Natural killer cell (primary cell): ENCODE measurements around the gene ERBB4. TPM values are rescaled to one million over a fixed set of nuclear protein-coding genes. Genes with fewer than 3 reads are reported as not detected.

Experiments
- ATAC-seq, 3 donors: fragments of 150-1000 bp in 2 of 3; fragments of 200-7000 bp in 1 of 3; cut with Tn5 transposase; 1 replicate in 1 of 3; 2 replicates in 2 of 3; pipeline ENCODE4 v1.10.0; 2021; ENCODE audit warnings: mild to moderate bottlenecking in 2 of 3, moderate library complexity in 2 of 3
- DNase-seq, 2 donors: peaks; one replicate each; pipeline versions ENCODE4 v3.0.0 to v3.0.0-alpha.2; 2013 to 2021; ENCODE audit warnings: mixed read lengths in 1 of 2
- H3K27ac ChIP-seq: one replicate; pipeline ENCODE4 v1.5.1; 2013; ENCODE audit warnings: mild to moderate bottlenecking, low read length
- H3K27me3 ChIP-seq: one replicate; pipeline ENCODE4 v1.6.1; 2013; ENCODE audit warnings: low read length; ENCODE audit not compliant: control insufficient read depth, insufficient read depth
- H3K36me3 ChIP-seq: one replicate; pipeline ENCODE4 v1.6.1; 2013; ENCODE audit warnings: low read length; ENCODE audit not compliant: control insufficient read depth, insufficient read depth
- H3K4me1 ChIP-seq: one replicate; pipeline ENCODE4 v1.6.1; 2013; ENCODE audit warnings: low read length; ENCODE audit not compliant: control insufficient read depth, insufficient read depth
- H3K4me3 ChIP-seq: one replicate; pipeline ENCODE4 v1.5.1; 2013; ENCODE audit warnings: low read length
- H3K9me3 ChIP-seq: one replicate; pipeline ENCODE4 v1.6.1; 2013; ENCODE audit warnings: low read length; ENCODE audit not compliant: control insufficient read depth, insufficient read depth
- H3K27ac Mint-ChIP-seq, 2 donors: one replicate each; pipeline ENCODE4 v1.8.0; 2022; ENCODE audit warnings: mild to moderate bottlenecking in 2 of 2, mixed read lengths in 2 of 2, moderate library complexity in 1 of 2
- H3K27me3 Mint-ChIP-seq, 2 donors: one replicate each; pipeline ENCODE4 v1.8.0; 2022; ENCODE audit warnings: low read depth in 2 of 2, mixed read lengths in 2 of 2
- H3K36me3 Mint-ChIP-seq: one replicate; pipeline ENCODE4 v1.8.0; 2022; ENCODE audit warnings: mixed read lengths
- H3K4me1 Mint-ChIP-seq, 2 donors: one replicate each; pipeline ENCODE4 v1.8.0; 2022; ENCODE audit warnings: mixed read lengths in 2 of 2
- H3K4me3 Mint-ChIP-seq: one replicate; pipeline ENCODE4 v1.8.0; 2022; ENCODE audit warnings: mild to moderate bottlenecking, moderate library complexity, mixed read lengths
- H3K9me3 Mint-ChIP-seq, 2 donors: one replicate each; pipeline ENCODE4 v1.8.0; 2022; ENCODE audit warnings: mixed read lengths in 2 of 2
- WGBS: methylation state at CpG from one replicate; pipeline ENCODE4 v1.1.7; 2013; ENCODE audit warnings: missing lambda C conversion rate; ENCODE audit not compliant: insufficient coverage; 5-methylcytosine and 5-hydroxymethylcytosine counted together
- intact Hi-C: fragments of 100-400 bp; cut with micrococcal nuclease; formaldehyde crosslinking; loops from one replicate; pipeline ENCODE4 v1.14.2; 2022
- total RNA-seq, 4 donors: library from RNA; stranded (reverse); fragments of 120-200 nt in 1 of 4; gene quantifications; one replicate each; pipeline versions ENCODE4 v1.2.3 to v1.2.4, GENCODE V29; 2013 to 2022
- TF ChIP-seq, protein P1 (sequence below): fragments of 200-600 bp; IDR thresholded peaks from one replicate; pipeline ENCODE4 v1.8.0; 2022; ENCODE audit warnings: antibody characterized with exemption

Gene ERBB4
- total RNA-seq, 3 donors from 2014 or later (not counting 1 experiment from before 2014, with no cell fraction given): 0.08 TPM; not detected in 2

DNA sequence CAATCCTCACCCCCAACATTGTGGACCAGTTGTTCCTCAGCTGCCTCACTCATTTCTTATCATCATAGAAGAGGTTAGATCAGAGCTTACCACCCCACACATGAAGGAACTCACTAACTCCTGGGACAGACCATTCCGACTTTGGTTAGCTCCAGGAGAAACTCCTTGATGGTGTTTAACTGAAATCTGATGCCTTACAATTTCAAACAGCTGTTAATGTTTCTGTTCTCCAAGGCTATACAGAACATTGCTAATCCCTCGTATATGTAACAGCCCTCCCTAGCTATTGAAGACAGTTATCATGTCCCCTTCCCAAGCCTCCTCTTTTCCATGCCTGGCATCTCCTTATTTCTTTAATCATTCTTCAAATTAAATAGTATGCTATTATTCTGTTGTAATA, 14.8 kb downstream of the ERBB4 start:
- Histone ChIP-seq H3K27ac (no peak overlapping the region), H3K4me3 (no peak overlapping the region), H3K9me3 (no peaks in the 10 kb centered on the region), H3K36me3 (no peaks in the 10 kb centered on the region), H3K27me3 (no peaks in the 10 kb centered on the region), H3K4me1 (no peaks in the 10 kb centered on the region)
- TF ChIP-seq, protein P1, sequence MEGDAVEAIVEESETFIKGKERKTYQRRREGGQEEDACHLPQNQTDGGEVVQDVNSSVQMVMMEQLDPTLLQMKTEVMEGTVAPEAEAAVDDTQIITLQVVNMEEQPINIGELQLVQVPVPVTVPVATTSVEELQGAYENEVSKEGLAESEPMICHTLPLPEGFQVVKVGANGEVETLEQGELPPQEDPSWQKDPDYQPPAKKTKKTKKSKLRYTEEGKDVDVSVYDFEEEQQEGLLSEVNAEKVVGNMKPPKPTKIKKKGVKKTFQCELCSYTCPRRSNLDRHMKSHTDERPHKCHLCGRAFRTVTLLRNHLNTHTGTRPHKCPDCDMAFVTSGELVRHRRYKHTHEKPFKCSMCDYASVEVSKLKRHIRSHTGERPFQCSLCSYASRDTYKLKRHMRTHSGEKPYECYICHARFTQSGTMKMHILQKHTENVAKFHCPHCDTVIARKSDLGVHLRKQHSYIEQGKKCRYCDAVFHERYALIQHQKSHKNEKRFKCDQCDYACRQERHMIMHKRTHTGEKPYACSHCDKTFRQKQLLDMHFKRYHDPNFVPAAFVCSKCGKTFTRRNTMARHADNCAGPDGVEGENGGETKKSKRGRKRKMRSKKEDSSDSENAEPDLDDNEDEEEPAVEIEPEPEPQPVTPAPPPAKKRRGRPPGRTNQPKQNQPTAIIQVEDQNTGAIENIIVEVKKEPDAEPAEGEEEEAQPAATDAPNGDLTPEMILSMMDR: no peak
- intact Hi-C loops: no loop called here
- 65% methylated on average over 2 of the region's 2 CpGs for WGBS
- no peak overlapping the region for H3K4me3 Mint-ChIP-seq
- H3K9me3 Mint-ChIP-seq: no peaks in the 10 kb centered on the region
- H3K27ac Mint-ChIP-seq: no peak overlapping the region
- no peaks in the 10 kb centered on the region for H3K36me3 Mint-ChIP-seq
- ATAC-seq (no peak), DNase-seq (no peak)
- H3K4me1 Mint-ChIP-seq: no peaks in the 10 kb centered on the region
- no peaks in the 10 kb centered on the region for H3K27me3 Mint-ChIP-seq

DNA sequence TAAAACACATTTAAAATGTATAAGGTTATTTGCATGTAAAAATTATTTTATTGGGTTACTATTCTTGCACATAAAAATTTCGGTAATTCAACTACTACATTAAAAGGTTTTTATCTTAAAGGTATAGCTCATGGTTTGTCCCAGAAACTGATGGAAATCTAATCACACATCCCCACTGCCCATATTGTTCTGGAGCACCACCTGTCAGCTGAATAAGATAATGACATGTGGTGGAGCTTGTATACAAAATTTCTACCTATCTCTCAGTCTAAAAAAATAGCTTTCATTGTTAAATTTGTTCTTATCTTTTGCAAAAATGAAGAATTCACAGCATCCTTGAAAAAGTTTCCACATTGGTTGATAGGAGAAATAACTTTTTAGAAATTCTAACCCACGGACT, 18.3 kb downstream of the ERBB4 start:
- no peaks in the 10 kb centered on the region for H3K9me3 Mint-ChIP-seq
- no peaks in the 10 kb centered on the region for H3K36me3 ChIP-seq
- H3K27me3 Mint-ChIP-seq: no peaks in the 10 kb centered on the region
- DNase-seq: no peak
- H3K27me3 ChIP-seq: no peaks in the 10 kb centered on the region
- H3K4me1 Mint-ChIP-seq: no peaks in the 10 kb centered on the region
- no peak overlapping the region for H3K4me3 ChIP-seq
- no peak overlapping the region for H3K4me3 Mint-ChIP-seq
- H3K4me1 ChIP-seq: no peaks in the 10 kb centered on the region
- no peak for ATAC-seq
- TF ChIP-seq, protein P1: no peak
- H3K27ac Mint-ChIP-seq: no peak overlapping the region
- intact Hi-C loops: no loop called here
- H3K36me3 Mint-ChIP-seq: no peaks in the 10 kb centered on the region
- no peaks in the 10 kb centered on the region for H3K9me3 ChIP-seq
- WGBS: 63% methylated on average over 1 of the region's 2 CpGs
- H3K27ac ChIP-seq: no peak overlapping the region

DNA sequence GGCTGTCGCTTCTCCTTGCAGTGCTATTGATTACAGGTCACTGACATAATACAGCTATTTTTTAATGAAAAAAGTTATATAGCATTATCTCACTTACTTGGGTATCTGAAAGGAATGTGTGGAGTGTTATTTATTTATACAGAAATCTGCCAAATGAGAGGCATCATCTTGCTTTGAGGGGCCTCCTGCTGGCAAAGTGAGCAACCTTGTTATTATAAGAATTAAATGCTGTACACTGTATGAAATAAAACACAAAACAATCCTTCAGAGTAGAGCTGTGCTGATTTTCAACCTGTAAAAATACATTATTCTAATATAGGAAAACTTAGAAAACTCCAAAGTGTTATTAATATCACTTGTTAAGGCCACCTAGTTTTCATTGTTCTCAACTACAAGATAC, 20.9 kb downstream of the ERBB4 start:
- Histone ChIP-seq H3K4me1 (no peaks in the 10 kb centered on the region), H3K9me3 (no peaks in the 10 kb centered on the region), H3K4me3 (no peak overlapping the region), H3K36me3 (no peaks in the 10 kb centered on the region), H3K27ac (no peak overlapping the region), H3K27me3 (no peaks in the 10 kb centered on the region)
- no CpG with 5 or more reads among the region's 1 CpG for WGBS
- Mint-ChIP-seq H3K4me3 (no peak overlapping the region), H3K4me1 (no peaks in the 10 kb centered on the region), H3K36me3 (no peaks in the 10 kb centered on the region), H3K27ac (no peak overlapping the region), H3K9me3 (no peaks in the 10 kb centered on the region), H3K27me3 (no peaks in the 10 kb centered on the region)
- DNase-seq (no peak), ATAC-seq (no peak)
- intact Hi-C loops: no loop called here
- TF ChIP-seq, protein P1: no peak

- Histone ChIP-seq H3K27ac (no peak overlapping the region), H3K27me3 (no peaks in the 10 kb centered on the region), H3K4me1 (no peaks in the 10 kb centered on the region), H3K36me3 (no peaks in the 10 kb centered on the region), H3K4me3 (no peak overlapping the region), H3K9me3 (no peaks in the 10 kb centered on the region)
- WGBS: 89% methylated on average over 1 of the region's 2 CpGs
- Mint-ChIP-seq H3K36me3 (no peaks in the 10 kb centered on the region), H3K4me3 (no peak overlapping the region), H3K9me3 (no peaks in the 10 kb centered on the region), H3K27ac (no peak overlapping the region), H3K27me3 (no peaks in the 10 kb centered on the region), H3K4me1 (no peaks in the 10 kb centered on the region)
- intact Hi-C loops: no loop called here
- no peak for ATAC-seq
- TF ChIP-seq, protein P1: no peak
- no peak for DNase-seq
Observed at GRCh38 chr2:212505586-212505985, 33.0 kb downstream of the ERBB4 start.
